Upper lobe of left lung (tissue), 4 donors: ENCODE measurements around the gene PREP.

Experiments
- CTCF ChIP-seq, 6 experiments: fragments of 450-650 bp in 4 of 6; fragments of 200-600 bp in 2 of 6; sonication (generic) in 2 of 6; IDR thresholded peaks; one replicate each; pipeline ENCODE4 v1.5.1; 2016 to 2019; ENCODE audit warnings: antibody characterized with exemption in 6 of 6
- POLR2A ChIP-seq, 4 donors: fragments of 450-650 bp; IDR thresholded peaks; one replicate each; pipeline ENCODE4 v1.5.1; 2016 to 2017; ENCODE audit warnings: antibody characterized with exemption in 4 of 4, mild to moderate bottlenecking in 2 of 4
- POLR2AphosphoS5 ChIP-seq, 2 donors: sonication (generic); formaldehyde crosslinking; IDR thresholded peaks; one replicate each; pipeline ENCODE4 v1.5.1; 2017; ENCODE audit warnings: antibody characterized with exemption in 2 of 2

DNA sequence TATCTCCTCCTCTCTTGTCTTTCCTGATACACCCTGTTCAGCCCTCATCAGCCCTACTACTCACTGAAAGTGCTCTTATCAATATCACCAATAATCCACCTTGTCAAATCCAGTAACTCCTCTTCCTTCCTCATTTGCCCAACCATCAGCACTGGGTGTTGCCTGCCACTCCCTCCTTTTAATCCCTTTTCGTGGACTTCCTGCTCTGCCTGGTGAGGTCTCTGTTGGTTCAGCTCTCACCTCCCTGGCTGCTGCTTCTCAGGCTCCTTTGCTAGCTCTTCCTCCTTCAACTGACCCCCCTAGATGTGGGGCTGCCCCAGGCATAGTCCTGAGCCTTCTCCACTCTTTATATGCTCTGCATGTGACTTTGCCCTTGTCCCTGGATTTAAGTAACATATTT is 92.5 kb downstream of the PREP start:
- TF ChIP-seq CTCF (IDR thresholded peaks at IDR 0.05) (no peak), POLR2A (IDR thresholded peaks at IDR 0.05) (no peak), POLR2AphosphoS5 (IDR thresholded peaks at IDR 0.05) (no peak)
